Naive thymus-derived CD8-positive, alpha-beta T cell (primary cell): Measurements from ENCODE around the gene SNAI1. TPM values are rescaled to one million over a fixed set of nuclear protein-coding genes. Genes with fewer than 3 reads are reported as not detected.
"Not testable (repeated sequence)": the region's sequence is repeated elsewhere in the genome, so short reads cannot be mapped to it uniquely, and the experiment has no call there.

ENCODE experiments used
- ATAC-seq, 2 donors: fragments of 150-1000 bp; cut with Tn5 transposase in 1 of 2; sonication (Bioruptor Pico), chemical (Tn5 transposase) in 1 of 2; 1 replicate in 1 of 2; 2 replicates in 1 of 2; pipeline ENCODE4 v1.10.0; 2021; ENCODE audit warnings: mild to moderate bottlenecking in 2 of 2, moderate library complexity in 2 of 2
- POLR2A ChIA-PET: fragments of 350-600 bp; sonication (Branson Sonifier 250); formaldehyde crosslinking; loops from one replicate; lab custom pipeline; 2021; ENCODE audit warnings: antibody characterized with exemption; lab: Charles Lee
- DNase-seq, 10 donors: peaks; one replicate each; pipeline versions ENCODE4 v3.0.0 to v3.0.0-alpha.2; 2020 to 2022
- H3K27ac Mint-ChIP-seq, 10 donors: one replicate each; pipeline ENCODE4 v1.8.0; 2020 to 2022; ENCODE audit warnings: mild to moderate bottlenecking in 10 of 10, mixed read lengths in 10 of 10, moderate library complexity in 4 of 10, inconsistent platforms in 1 of 10
- H3K27me3 Mint-ChIP-seq, 5 donors: one replicate each; pipeline ENCODE4 v1.8.0; 2021 to 2022; ENCODE audit warnings: mixed read lengths in 5 of 5
- H3K36me3 Mint-ChIP-seq, 3 donors: one replicate each; pipeline ENCODE4 v1.8.0; 2020 to 2022; ENCODE audit warnings: mixed read lengths in 3 of 3, mild to moderate bottlenecking in 2 of 3, inconsistent platforms in 1 of 3
- H3K4me1 Mint-ChIP-seq, 4 donors: one replicate each; pipeline ENCODE4 v1.8.0; 2021 to 2022; ENCODE audit warnings: mixed read lengths in 4 of 4
- H3K4me3 Mint-ChIP-seq, 10 donors: one replicate each; pipeline ENCODE4 v1.8.0; 2020 to 2022; ENCODE audit warnings: mild to moderate bottlenecking in 10 of 10, mixed read lengths in 10 of 10, moderate library complexity in 6 of 10, inconsistent platforms in 1 of 10
- H3K9me3 Mint-ChIP-seq, 9 donors: one replicate each; pipeline ENCODE4 v1.8.0; 2020 to 2022; ENCODE audit warnings: mixed read lengths in 9 of 9, mild to moderate bottlenecking in 3 of 9, inconsistent platforms in 1 of 9, moderate library complexity in 1 of 9
- polyA plus RNA-seq, 3 donors: library from polyadenylated mRNA; unstranded; fragments of 300-500 nt; fragmentation: Illumina TruSeq; gene quantifications; one replicate each; pipeline ENCODE4 v1.2.3, GENCODE V29; 2021
- total RNA-seq, 8 experiments: library from RNA in 2 of 8; stranded (reverse) in 2 of 8; gene quantifications; one replicate each; pipeline ENCODE4 v1.2.3 and lab custom pipeline; 2021 to 2026

The SNAI1 gene
- total and polyA plus RNA-seq, 5 experiments from 2014 or later = 0.25 to 1.5 (median 0.73) TPM; not detected in 1

- POLR2A ChIA-PET = no interaction called here
- ATAC-seq (no peak), DNase-seq (no peak)
- Mint-ChIP-seq H3K36me3 (no peaks in the 10 kb centered on the region), H3K9me3 (no peaks in the 10 kb centered on the region), H3K4me1 (peaks cover 9 to 21% (median 14%) of the 10 kb centered on the region in 4 donors), H3K27me3 (peaks cover 5 to 20% (median 12%) of the 10 kb centered on the region in 5 donors), H3K4me3 (no peak overlapping the region), H3K27ac (no peak overlapping the region)
Observed at GRCh38 chr20:50009521-50010454, 27.0 kb downstream of the SNAI1 start.

- H3K9me3 Mint-ChIP-seq, H3K36me3 Mint-ChIP-seq, DNase-seq, ATAC-seq, H3K4me3 Mint-ChIP-seq, H3K27ac Mint-ChIP-seq, POLR2A ChIA-PET: not testable (repeated sequence)
- Mint-ChIP-seq H3K27me3 (peaks cover 0 to 24% (median 5%) of the 10 kb centered on the region in 5 donors), H3K4me1 (peaks cover 8 to 12% (median 9%) of the 10 kb centered on the region in 4 donors)
Observed at GRCh38 chr20:50011597-50011996, 28.8 kb downstream of the SNAI1 start.

- Mint-ChIP-seq H3K4me3 (peak overlapping the region in 1 of 10 donors; percentile 56), H3K4me1 (peaks cover 8 to 12% (median 9%) of the 10 kb centered on the region in 4 donors), H3K36me3 (no peaks in the 10 kb centered on the region), H3K9me3 (no peaks in the 10 kb centered on the region), H3K27me3 (peaks cover 0 to 27% (median 7%) of the 10 kb centered on the region in 5 donors), H3K27ac (peak overlapping the region in 7 of 10 donors; percentile 17 to 65 (median 48))
- POLR2A ChIA-PET = interaction anchor here (1.0 kb wide), 1 partner anchor 59 kb away, joined by 4 read pairs; no protein-coding TSS in a partner anchor
- DNase-seq = no peak
- ATAC-seq = peak in 1 of 2 donors; percentile 22
Observed at GRCh38 chr20:50012282-50013263, 29.8 kb downstream of the SNAI1 start.

- Mint-ChIP-seq H3K4me3 (no peak overlapping the region), H3K27me3 (peaks cover 0 to 24% (median 5%) of the 10 kb centered on the region in 5 donors), H3K9me3 (no peaks in the 10 kb centered on the region), H3K4me1 (peaks cover 8 to 12% (median 9%) of the 10 kb centered on the region in 4 donors), H3K36me3 (no peaks in the 10 kb centered on the region), H3K27ac (peak overlapping the region in 3 of 10 donors; percentile 20 to 40 (median 38))
- POLR2A ChIA-PET = interaction anchor here (0.9 kb wide), 1 partner anchor 8 kb away, joined by 4 read pairs; no protein-coding TSS in a partner anchor
- no peak for DNase-seq
- ATAC-seq = no peak
Observed at GRCh38 chr20:50013976-50014375, 31.2 kb downstream of the SNAI1 start.

GRCh38 chr20:50014570-50015562 lies 32.1 kb downstream of the SNAI1 start:
- H3K36me3 Mint-ChIP-seq = no peaks in the 10 kb centered on the region
- POLR2A ChIA-PET = no interaction called here
- DNase-seq (no peak), ATAC-seq (no peak)
- H3K27ac Mint-ChIP-seq = peak overlapping the region in 3 of 10 donors; percentile 38 to 79 (median 56)
- H3K4me1 Mint-ChIP-seq = peaks cover 8 to 12% (median 9%) of the 10 kb centered on the region in 4 donors
- no peak overlapping the region for H3K4me3 Mint-ChIP-seq
- H3K9me3 Mint-ChIP-seq = no peaks in the 10 kb centered on the region
- peaks cover 0 to 20% (median 5%) of the 10 kb centered on the region in 5 donors for H3K27me3 Mint-ChIP-seq

GRCh38 chr20:50015636-50015992 lies 32.8 kb downstream of the SNAI1 start:
- H3K4me1 Mint-ChIP-seq = peaks cover 8 to 12% (median 9%) of the 10 kb centered on the region in 4 donors
- DNase-seq (no peak), ATAC-seq (no peak)
- H3K9me3 Mint-ChIP-seq = no peaks in the 10 kb centered on the region
- H3K27ac Mint-ChIP-seq = no peak overlapping the region
- peaks cover 0 to 17% (median 5%) of the 10 kb centered on the region in 5 donors for H3K27me3 Mint-ChIP-seq
- H3K36me3 Mint-ChIP-seq = no peaks in the 10 kb centered on the region
- H3K4me3 Mint-ChIP-seq = no peak overlapping the region
- POLR2A ChIA-PET = no interaction called here

GRCh38 chr20:50015993-50016770 lies 33.4 kb downstream of the SNAI1 start:
- no peaks in the 10 kb centered on the region for H3K36me3 Mint-ChIP-seq
- no peak overlapping the region for H3K4me3 Mint-ChIP-seq
- no peak for ATAC-seq
- peaks cover 0 to 17% (median 5%) of the 10 kb centered on the region in 5 donors for H3K27me3 Mint-ChIP-seq
- DNase-seq = no peak
- POLR2A ChIA-PET = interaction anchor here (0.7 kb wide), 1 partner anchor 34 kb away, joined by 4 read pairs; no protein-coding TSS in a partner anchor
- no peaks in the 10 kb centered on the region for H3K9me3 Mint-ChIP-seq
- H3K4me1 Mint-ChIP-seq = peaks cover 8 to 12% (median 9%) of the 10 kb centered on the region in 4 donors
- H3K27ac Mint-ChIP-seq = no peak overlapping the region

- Mint-ChIP-seq H3K4me1 (peaks cover 5 to 8% (median 7%) of the 10 kb centered on the region in 4 donors), H3K4me3 (no peak overlapping the region), H3K27me3 (peaks cover 0 to 17% (median 5%) of the 10 kb centered on the region in 5 donors), H3K36me3 (no peaks in the 10 kb centered on the region), H3K27ac (peak overlapping the region in 1 of 10 donors; percentile 27), H3K9me3 (no peaks in the 10 kb centered on the region)
- DNase-seq (no peak), ATAC-seq (no peak)
- POLR2A ChIA-PET = interaction anchor here (0.6 kb wide), 1 partner anchor 92 kb away, joined by 4 read pairs; no protein-coding TSS in a partner anchor
Observed at GRCh38 chr20:50017160-50017559, 34.4 kb downstream of the SNAI1 start.

GRCh38 chr20:50017576-50018248 lies 34.9 kb downstream of the SNAI1 start:
- Mint-ChIP-seq H3K4me3 (no peak overlapping the region), H3K27ac (no peak overlapping the region), H3K4me1 (peaks cover 0 to 4% (median 1%) of the 10 kb centered on the region in 4 donors), H3K9me3 (no peaks in the 10 kb centered on the region), H3K36me3 (no peaks in the 10 kb centered on the region), H3K27me3 (peaks cover 0 to 17% (median 5%) of the 10 kb centered on the region in 5 donors)
- POLR2A ChIA-PET = no interaction called here
- ATAC-seq (no peak), DNase-seq (no peak)

GRCh38 chr20:50019466-50020256 lies 36.9 kb downstream of the SNAI1 start:
- POLR2A ChIA-PET = no interaction called here
- H3K4me1 Mint-ChIP-seq = peaks cover 0 to 1% (median 0%) of the 10 kb centered on the region in 4 donors
- no peak for ATAC-seq

More at GRCh38 chr20:50019466-50020256, 36.9 kb downstream of the SNAI1 start:
- no peak overlapping the region for H3K4me3 Mint-ChIP-seq
- H3K27me3 Mint-ChIP-seq = peaks cover 0 to 13% (median 3%) of the 10 kb centered on the region in 5 donors
- no peaks in the 10 kb centered on the region for H3K36me3 Mint-ChIP-seq
- peak overlapping the region in 2 of 10 donors; percentile 35 to 73 for H3K27ac Mint-ChIP-seq
- no peaks in the 10 kb centered on the region for H3K9me3 Mint-ChIP-seq
- DNase-seq = no peak
